Measurements from ENCODE around the gene CBL. TPM values are rescaled to one million over a fixed set of nuclear protein-coding genes. Genes with fewer than 3 reads are reported as not detected.
A peak's percentile ranks its signal among the peaks of the same experiment; 100 is the strongest.

CBL gene
- total and polyA plus RNA-seq, 5 donors: 3.3 to 13.3 (median 8.7) TPM

GRCh38 chr11:119310682-119311052 lies 104.5 kb downstream of the CBL start:
- no peak overlapping the region for H3K4me3 ChIP-seq (ENCODE audit: low read length)
- H3K9me3 ChIP-seq (ENCODE audit: control insufficient read depth, low read length): no peaks in the 10 kb centered on the region
- H3K27me3 ChIP-seq (ENCODE audit: control insufficient read depth, insufficient read depth): no peaks in the 10 kb centered on the region
- DNase-seq (peak in 2 of 3 donors; percentile 60 to 62), ATAC-seq (no peak)
- H3K27ac ChIP-seq (ENCODE audit: low read length): no peak overlapping the region
- WGBS: 64% methylated on average over 20 of the region's 20 CpGs
- intact Hi-C loops (cut with DNase I): loop anchor here in 1 of 4 donors (10.0 kb wide), 1 partner anchor 106 kb away; the partner anchor contains the start of gene CBL
- no peaks in the 10 kb centered on the region for H3K4me1 ChIP-seq (ENCODE audit: control insufficient read depth, insufficient read depth, low read length)

- no peak for ATAC-seq
- no peaks in the 10 kb centered on the region for H3K9me3 ChIP-seq (ENCODE audit: control insufficient read depth, low read length)
- H3K27ac ChIP-seq (ENCODE audit: low read length): peak overlapping the region; percentile 81
- intact Hi-C loops (cut with DNase I): loop anchor here in 1 of 4 donors (10.0 kb wide), 1 partner anchor 110 kb away; the partner anchor contains the start of gene CBL
- DNase-seq: peak in 1 of 3 donors; percentile 51
- H3K27me3 ChIP-seq (ENCODE audit: control insufficient read depth, insufficient read depth): no peaks in the 10 kb centered on the region
- 65% methylated on average over 18 of the region's 18 CpGs for WGBS
- peak overlapping the region; percentile 80 for H3K4me3 ChIP-seq (ENCODE audit: low read length)
- H3K4me1 ChIP-seq (ENCODE audit: control insufficient read depth, insufficient read depth, low read length): peaks cover 10% of the 10 kb centered on the region
Observed at GRCh38 chr11:119314726-119315125, 108.6 kb downstream of the CBL start.

- WGBS: 11% methylated on average over 29 of the region's 29 CpGs
- H3K27me3 ChIP-seq (ENCODE audit: control insufficient read depth, insufficient read depth): no peaks in the 10 kb centered on the region
- peak; percentile 6 to 47 for ATAC-seq
- no peaks in the 10 kb centered on the region for H3K9me3 ChIP-seq (ENCODE audit: control insufficient read depth, low read length)
- peak overlapping the region; percentile 80 for H3K4me3 ChIP-seq (ENCODE audit: low read length)
- intact Hi-C loops (cut with DNase I): loop anchor here in 1 of 4 donors (10.0 kb wide), 1 partner anchor 111 kb away; the partner anchor contains the start of gene CBL
- peak overlapping the region; percentile 81 for H3K27ac ChIP-seq (ENCODE audit: low read length)
- peak; percentile 49 to 79 (median 72) for DNase-seq
- H3K4me1 ChIP-seq (ENCODE audit: control insufficient read depth, insufficient read depth, low read length): peaks cover 13% of the 10 kb centered on the region
Observed at GRCh38 chr11:119315131-119316015, 109.2 kb downstream of the CBL start.

GRCh38 chr11:119316016-119316728 lies 110.0 kb downstream of the CBL start:
- intact Hi-C loops (cut with DNase I): loop anchor here in 1 of 4 donors (10.0 kb wide), 1 partner anchor 111 kb away; the partner anchor contains the start of gene CBL
- peaks cover 13% of the 10 kb centered on the region for H3K4me1 ChIP-seq (ENCODE audit: control insufficient read depth, insufficient read depth, low read length)
- H3K27ac ChIP-seq (ENCODE audit: low read length): peak overlapping the region; percentile 81
- no peaks in the 10 kb centered on the region for H3K27me3 ChIP-seq (ENCODE audit: control insufficient read depth, insufficient read depth)
- under 1% methylated on average over 46 of the region's 46 CpGs for WGBS
- H3K9me3 ChIP-seq (ENCODE audit: control insufficient read depth, low read length): no peaks in the 10 kb centered on the region
- ATAC-seq: peak; percentile 2 to 31
- peak overlapping the region; percentile 80 for H3K4me3 ChIP-seq (ENCODE audit: low read length)
- DNase-seq: peak; percentile 75 to 91 (median 86)

- intact Hi-C loops (cut with DNase I): loop anchor here in 1 of 4 donors (10.0 kb wide), 1 partner anchor 112 kb away; the partner anchor contains the start of gene CBL
- Histone ChIP-seq H3K4me3 (ENCODE audit: low read length) (peak within 1 kb of the TSS; percentile 80), H3K9me3 (ENCODE audit: control insufficient read depth, low read length) (no peaks in the 10 kb centered on the region), H3K4me1 (ENCODE audit: control insufficient read depth, insufficient read depth, low read length) (peaks cover 13% of the 10 kb centered on the region), H3K27me3 (ENCODE audit: control insufficient read depth, insufficient read depth) (no peaks in the 10 kb centered on the region), H3K27ac (ENCODE audit: low read length) (peak within 1 kb of the TSS; percentile 90)
- ATAC-seq (peak; percentile 13 to 40), DNase-seq (peak; percentile 75 to 87 (median 80))
- 1% methylated on average over 73 of the region's 74 CpGs for WGBS
Observed at GRCh38 chr11:119316729-119317591, 110.8 kb downstream of the CBL start, which contains the start of gene MCAM. TSS of gene MCAM (minus strand) at chr11:119317130. CDS start at chr11:119317101, 29 bp downstream.

GRCh38 chr11:119317592-119318239 lies 111.6 kb downstream of the CBL start:
- ATAC-seq (no peak), DNase-seq (no peak)
- intact Hi-C loops (cut with DNase I): loop anchor here in 1 of 4 donors (10.0 kb wide), 1 partner anchor 113 kb away; the partner anchor contains the start of gene CBL
- no peaks in the 10 kb centered on the region for H3K9me3 ChIP-seq (ENCODE audit: control insufficient read depth, low read length)
- WGBS: 40% methylated on average over 14 of the region's 14 CpGs
- no peaks in the 10 kb centered on the region for H3K27me3 ChIP-seq (ENCODE audit: control insufficient read depth, insufficient read depth)
- H3K4me1 ChIP-seq (ENCODE audit: control insufficient read depth, insufficient read depth, low read length): peaks cover 13% of the 10 kb centered on the region
- H3K27ac ChIP-seq (ENCODE audit: low read length): peak overlapping the region; percentile 90
- peak overlapping the region; percentile 80 for H3K4me3 ChIP-seq (ENCODE audit: low read length)

- intact Hi-C loops (cut with DNase I): loop anchor here in 1 of 4 donors (10.0 kb wide), 1 partner anchor 114 kb away; the partner anchor contains the start of gene CBL
- ATAC-seq (peak; percentile 2 to 35), DNase-seq (peak; percentile 50 to 70 (median 69))
- peaks cover 13% of the 10 kb centered on the region for H3K4me1 ChIP-seq (ENCODE audit: control insufficient read depth, insufficient read depth, low read length)
- H3K9me3 ChIP-seq (ENCODE audit: control insufficient read depth, low read length): no peaks in the 10 kb centered on the region
- no peak overlapping the region for H3K4me3 ChIP-seq (ENCODE audit: low read length)
- no peaks in the 10 kb centered on the region for H3K27me3 ChIP-seq (ENCODE audit: control insufficient read depth, insufficient read depth)
- 47% methylated on average over 22 of the region's 22 CpGs for WGBS
- peak overlapping the region; percentile 90 for H3K27ac ChIP-seq (ENCODE audit: low read length)
Observed at GRCh38 chr11:119318240-119319135, 112.3 kb downstream of the CBL start.

GRCh38 chr11:119319136-119319699 lies 113.1 kb downstream of the CBL start:
- ATAC-seq (no peak), DNase-seq (peak; percentile 23 to 62 (median 28))
- Histone ChIP-seq H3K4me1 (ENCODE audit: control insufficient read depth, insufficient read depth, low read length) (peaks cover 13% of the 10 kb centered on the region), H3K9me3 (ENCODE audit: control insufficient read depth, low read length) (no peaks in the 10 kb centered on the region), H3K27me3 (ENCODE audit: control insufficient read depth, insufficient read depth) (no peaks in the 10 kb centered on the region), H3K27ac (ENCODE audit: low read length) (peak overlapping the region; percentile 90), H3K4me3 (ENCODE audit: low read length) (no peak overlapping the region)
- WGBS: 61% methylated on average over 8 of the region's 8 CpGs
- intact Hi-C loops (cut with DNase I): loop anchor here in 1 of 4 donors (10.0 kb wide), 1 partner anchor 114 kb away; the partner anchor contains the start of gene CBL

Data from right cardiac atrium (tissue), 5 donors.